GM12864 (cell line): Measurements from ENCODE around the gene KCTD16.

Experiments
- DNase-seq: peaks from one replicate; pipeline ENCODE4 v3.0.0-alpha.2; 2011; ENCODE audit warnings: low read depth
- H3K4me3 ChIP-seq: 2 replicates; pipeline ENCODE4 v1.5.1; 2011; ENCODE audit warnings: mild to moderate bottlenecking, low read depth, low read length, control low read depth
- TF ChIP-seq, protein P1 (sequence below): IDR thresholded peaks from 2 replicates; pipeline ENCODE4 v1.5.1; 2011; ENCODE audit warnings: low read depth, mild to moderate bottlenecking, moderate library complexity, low read length, control low read depth, inconsistent platforms; ENCODE audit errors: missing control alignments

KCTD16 gene

DNA sequence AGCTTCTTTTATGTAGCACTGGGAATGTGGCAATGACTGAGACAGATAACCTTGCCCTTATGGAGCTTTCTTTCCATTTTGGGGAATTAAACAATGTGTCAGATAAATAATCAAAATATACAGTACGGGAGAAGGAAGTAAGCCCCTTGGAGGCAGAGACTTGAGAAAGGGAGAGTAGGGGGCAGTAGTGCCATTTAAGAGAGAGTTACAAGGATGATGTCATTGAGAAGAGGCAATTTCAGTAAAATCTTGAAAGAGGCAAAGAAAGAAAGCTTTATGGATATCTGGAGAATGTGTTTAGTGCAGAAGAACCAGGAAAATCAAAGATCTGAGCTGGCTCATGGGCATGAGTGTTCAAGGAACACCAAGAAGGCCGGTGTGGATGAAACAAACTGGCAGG is 77.3 kb downstream of the KCTD16 start:
- DNase-seq: no peak
- TF ChIP-seq, protein P1, sequence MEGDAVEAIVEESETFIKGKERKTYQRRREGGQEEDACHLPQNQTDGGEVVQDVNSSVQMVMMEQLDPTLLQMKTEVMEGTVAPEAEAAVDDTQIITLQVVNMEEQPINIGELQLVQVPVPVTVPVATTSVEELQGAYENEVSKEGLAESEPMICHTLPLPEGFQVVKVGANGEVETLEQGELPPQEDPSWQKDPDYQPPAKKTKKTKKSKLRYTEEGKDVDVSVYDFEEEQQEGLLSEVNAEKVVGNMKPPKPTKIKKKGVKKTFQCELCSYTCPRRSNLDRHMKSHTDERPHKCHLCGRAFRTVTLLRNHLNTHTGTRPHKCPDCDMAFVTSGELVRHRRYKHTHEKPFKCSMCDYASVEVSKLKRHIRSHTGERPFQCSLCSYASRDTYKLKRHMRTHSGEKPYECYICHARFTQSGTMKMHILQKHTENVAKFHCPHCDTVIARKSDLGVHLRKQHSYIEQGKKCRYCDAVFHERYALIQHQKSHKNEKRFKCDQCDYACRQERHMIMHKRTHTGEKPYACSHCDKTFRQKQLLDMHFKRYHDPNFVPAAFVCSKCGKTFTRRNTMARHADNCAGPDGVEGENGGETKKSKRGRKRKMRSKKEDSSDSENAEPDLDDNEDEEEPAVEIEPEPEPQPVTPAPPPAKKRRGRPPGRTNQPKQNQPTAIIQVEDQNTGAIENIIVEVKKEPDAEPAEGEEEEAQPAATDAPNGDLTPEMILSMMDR: no peak
- no peak overlapping the region for H3K4me3 ChIP-seq

DNA sequence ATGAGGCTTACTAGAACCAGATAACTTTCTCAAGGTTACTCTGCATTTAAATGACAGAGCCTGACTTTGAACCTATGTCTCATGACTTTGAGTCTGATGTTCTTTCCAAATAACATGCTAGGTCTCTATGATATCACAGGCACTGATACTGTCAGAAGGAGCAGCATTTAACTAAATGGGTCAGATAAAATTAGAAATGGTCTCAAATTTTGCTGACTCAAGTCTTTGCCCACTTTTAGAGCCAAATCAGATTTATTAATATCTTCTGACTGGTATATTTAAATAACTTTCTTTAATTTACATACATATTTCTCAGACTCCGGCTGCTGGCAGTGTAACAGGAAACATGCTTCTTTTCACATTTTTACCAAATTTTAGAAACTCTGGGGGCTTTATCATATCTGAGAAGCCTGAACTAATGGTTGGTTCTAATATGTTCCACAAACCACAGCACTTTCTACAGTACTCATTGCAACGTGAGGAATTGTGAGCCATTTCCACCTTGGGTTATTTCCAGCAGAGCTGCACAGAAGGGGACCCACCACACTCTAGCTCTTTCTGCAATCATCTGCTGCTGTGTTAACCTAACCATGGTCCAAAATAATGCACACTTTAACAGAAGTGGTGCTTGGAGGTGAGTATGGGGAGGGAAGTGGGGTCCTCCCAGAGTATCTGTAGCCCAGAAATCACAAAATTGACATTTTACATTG is 79.2 kb downstream of the KCTD16 start:
- no peak for DNase-seq
- no peak overlapping the region for H3K4me3 ChIP-seq
- TF ChIP-seq, protein P1: no peak

DNA sequence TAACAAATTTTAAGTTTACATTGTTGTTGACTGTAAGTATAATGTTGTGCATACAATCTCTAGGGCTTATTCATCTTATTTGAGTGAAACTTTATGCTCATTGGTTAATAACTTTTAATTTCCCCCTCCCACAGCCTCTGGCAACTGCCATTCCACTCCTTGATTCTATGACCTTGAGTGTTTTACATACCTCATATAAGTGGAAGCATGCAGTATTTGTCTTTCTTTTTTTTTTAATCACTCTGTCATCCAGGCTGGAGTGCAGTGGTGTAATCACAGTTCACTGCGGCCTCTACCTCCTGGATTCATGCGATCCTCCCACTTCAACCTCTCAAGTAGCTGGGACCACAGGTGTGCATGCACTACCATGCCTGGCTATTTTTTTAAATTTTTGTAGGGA is 83.9 kb downstream of the KCTD16 start:
- no peak for DNase-seq
- H3K4me3 ChIP-seq: no peak overlapping the region
- TF ChIP-seq, protein P1: no peak

DNA sequence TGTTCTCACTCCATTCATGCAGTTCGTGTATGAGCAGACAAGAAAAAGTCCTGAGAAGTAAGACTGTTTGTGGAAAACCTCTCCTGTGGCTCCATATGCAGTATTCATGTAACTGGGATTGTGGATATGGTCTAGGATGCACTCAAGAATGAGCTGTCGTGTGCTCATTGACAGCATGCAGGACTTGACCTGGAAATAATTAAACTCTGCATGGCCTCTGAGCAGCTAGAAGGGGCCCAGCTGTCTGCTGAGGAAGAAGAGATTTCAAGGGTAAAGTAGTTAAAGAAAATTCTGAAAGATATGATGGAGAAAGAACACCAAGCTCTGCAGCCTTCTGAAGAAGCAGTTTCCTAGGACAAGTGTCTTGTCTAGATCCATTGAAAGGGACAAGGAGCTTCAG is 89.4 kb downstream of the KCTD16 start:
- TF ChIP-seq, protein P1: no peak

DNA sequence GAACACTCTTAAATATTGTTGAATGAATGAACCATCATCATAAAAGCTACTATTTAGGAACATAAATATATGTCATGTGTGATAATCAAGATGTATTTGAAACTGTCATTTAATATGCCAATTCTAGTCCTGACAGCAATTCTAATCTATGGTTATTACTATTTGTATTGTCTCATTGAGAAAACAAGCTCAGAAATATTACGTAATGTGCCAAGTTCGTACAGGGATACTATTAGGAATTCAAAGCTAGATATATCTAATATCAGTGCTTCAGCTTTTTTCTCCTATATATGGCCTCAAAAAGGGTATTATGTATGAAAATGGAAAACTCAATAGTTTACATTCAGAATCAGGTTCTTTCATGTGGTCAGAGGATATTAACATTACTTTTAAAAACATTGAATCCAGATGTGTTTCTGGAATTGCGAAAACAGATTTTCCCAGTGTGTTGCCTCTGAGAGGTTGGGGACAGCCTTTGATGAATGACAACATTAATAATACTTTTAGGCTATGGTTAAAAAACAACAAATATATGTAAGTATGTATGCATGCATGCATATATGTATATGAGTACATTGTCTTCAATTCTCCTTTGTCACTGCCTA is 95.1 kb downstream of the KCTD16 start:
- TF ChIP-seq, protein P1: no peak
- H3K4me3 ChIP-seq: no peak overlapping the region
- DNase-seq: no peak

More for the DNA sequence above, 89.4 kb downstream of the KCTD16 start:
- no peak for DNase-seq
- H3K4me3 ChIP-seq: no peak overlapping the region

DNA sequence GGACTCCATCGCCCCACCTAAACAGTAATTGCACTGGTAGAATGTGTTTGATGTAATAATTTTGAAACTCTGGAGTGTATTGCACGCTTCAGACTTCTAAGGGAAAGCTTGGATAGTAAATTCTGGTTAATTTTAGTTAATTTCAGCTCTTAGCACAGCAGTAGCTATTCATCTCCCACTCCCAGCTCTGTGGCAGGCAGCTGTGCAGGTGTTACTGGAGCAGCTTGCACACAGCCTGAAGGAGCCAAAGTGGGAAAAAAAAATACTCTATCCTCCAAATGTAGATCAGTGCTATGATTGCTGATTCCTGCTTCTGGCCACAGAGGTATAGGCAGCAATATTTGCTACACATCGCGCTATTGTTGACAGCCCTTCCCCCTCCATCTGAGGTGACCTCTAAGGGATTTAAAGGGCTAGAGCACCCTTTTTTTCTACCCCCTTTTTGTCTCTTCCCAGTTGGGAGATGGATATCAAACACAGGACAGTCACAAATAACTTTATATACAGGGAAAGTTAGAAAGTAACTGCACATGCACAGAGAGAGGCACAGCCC is 97.4 kb downstream of the KCTD16 start:
- no peak overlapping the region for H3K4me3 ChIP-seq
- no peak for DNase-seq
- TF ChIP-seq, protein P1: no peak
